HepG2 (cell line): ENCODE data around the gene PRKAR1B. TPM values are rescaled to one million over a fixed set of nuclear protein-coding genes. Genes with fewer than 3 reads are reported as not detected.

Experiments
- ATAC-seq: fragments of 200-7000 bp; cut with Tn5 transposase; 3 replicates; pipeline ENCODE4 v1.9.1; 2020; ENCODE audit warnings: mild to moderate bottlenecking, moderate library complexity
- BruUV-seq: library from RNA; stranded (reverse); fragments of 400-500 nt; replicated peaks from 2 replicates; lab custom pipeline; 2021; lab: Mats Ljungman, UMichigan
- CTCF ChIA-PET: fragments of 300-600 bp; formaldehyde crosslinking; extraction: SDS; loops from one replicate; lab custom pipeline; 2021; ENCODE audit warnings: low total read pairs, inconsistent platforms, low intra/inter-chr PET ratio; lab: Yijun Ruan, JAX
- POLR2A ChIA-PET: fragments of 350-600 bp; sonication (Branson Sonifier 250); formaldehyde crosslinking; loops from one replicate; lab custom pipeline; 2020; ENCODE audit warnings: antibody characterized with exemption, inconsistent platforms; lab: Yijun Ruan, JAX
- DNase-seq: peaks from one replicate; pipeline ENCODE4 v3.0.0-alpha.2; 2015; ENCODE audit warnings: low spot score
- FAIRE-seq: peaks from 3 replicates; lab custom pipeline; 2011; peaks lifted over from hg19 to GRCh38; lab: Jason Lieb, UNC
- H2AFZ ChIP-seq: one replicate; pipeline ENCODE4 v1.6.1; 2011; ENCODE audit warnings: low read length, inconsistent platforms
- H3K27ac ChIP-seq: fragments of 300-600 bp; 3 replicates; pipeline ENCODE4 v1.8.0; 2011; ENCODE audit warnings: mixed run types, mild to moderate bottlenecking, mixed read lengths, low read length, inconsistent platforms; ENCODE audit not compliant: insufficient read depth; ENCODE audit errors: extremely low read length
- H3K27me3 ChIP-seq, 2 experiments: fragments of 200-600 bp in 1 of 2; 2 replicates in 1 of 2; 3 replicates in 1 of 2; pipeline versions ENCODE4 v1.6.0 to v1.8.0; 2011; ENCODE audit warnings: low read length in 2 of 2, mild to moderate bottlenecking in 2 of 2, moderate library complexity in 2 of 2, inconsistent platforms in 1 of 2; ENCODE audit not compliant: insufficient read depth in 2 of 2, control insufficient read depth in 1 of 2
- H3K36me3 ChIP-seq, 2 experiments: fragments of 200-600 bp in 1 of 2; replicated peaks in 1 of 2; 2 replicates in 1 of 2; 3 replicates in 1 of 2; pipeline versions ENCODE4 v1.5.1 to v1.8.0; 2011; ENCODE audit warnings: low read length in 2 of 2, inconsistent platforms in 1 of 2; ENCODE audit not compliant: insufficient read depth in 2 of 2, control insufficient read depth in 1 of 2
- H3K4me1 ChIP-seq: 2 replicates; pipeline ENCODE4 v1.5.1; 2012; ENCODE audit warnings: low read length, inconsistent platforms; ENCODE audit not compliant: insufficient read depth
- H3K4me2 ChIP-seq: 2 replicates; pipeline ENCODE4 v1.6.0; 2011; ENCODE audit warnings: low read depth, low read length, inconsistent platforms
- H3K4me3 ChIP-seq, 3 experiments: fragments of 200-600 bp in 1 of 3; sonication (generic), shearing (Covaris generic) in 1 of 3; replicated peaks in 1 of 3; 2 replicates each; pipeline ENCODE4 v1.5.1; 2011 to 2016; ENCODE audit warnings: low read length in 3 of 3, inconsistent platforms in 2 of 3, low read depth in 2 of 3, mild to moderate bottlenecking in 2 of 3, control low read depth in 1 of 3, mixed read lengths in 1 of 3; ENCODE audit not compliant: insufficient read depth in 1 of 3
- H3K79me2 ChIP-seq: one replicate; pipeline ENCODE4 v1.6.1; 2011; ENCODE audit warnings: low read length, inconsistent platforms; ENCODE audit not compliant: insufficient read depth
- H3K9ac ChIP-seq: 2 replicates; pipeline ENCODE4 v1.6.0; 2011; ENCODE audit warnings: mild to moderate bottlenecking, low read depth, low read length, inconsistent platforms; ENCODE audit not compliant: insufficient read depth
- H3K9me3 ChIP-seq: 2 replicates; pipeline ENCODE4 v1.5.1; 2012; ENCODE audit warnings: mild to moderate bottlenecking, low read length
- H4K20me1 ChIP-seq: 2 replicates; pipeline ENCODE4 v1.6.0; 2011; ENCODE audit warnings: inconsistent platforms, mild to moderate bottlenecking, low read length, moderate library complexity; ENCODE audit not compliant: insufficient read depth
- CREM ChIP-seq, 2 experiments: sonication (generic) in 1 of 2; formaldehyde crosslinking in 1 of 2; IDR thresholded peaks; 2 replicates each; pipeline versions ENCODE4 v1.4.0 to v1.6.1; 2016 to 2020; ENCODE audit warnings: antibody characterized with exemption in 1 of 2, mild to moderate bottlenecking in 1 of 2, missing genetic modification reagents in 1 of 2
- GZF1 ChIP-seq: sonication (generic); formaldehyde crosslinking; IDR thresholded peaks from 2 replicates; pipeline ENCODE4 v1.5.1; 2020; ENCODE audit warnings: mild to moderate bottlenecking, missing genetic modification reagents
- MAF1 ChIP-seq: sonication (generic); formaldehyde crosslinking; IDR thresholded peaks from 2 replicates; pipeline ENCODE4 v1.5.0; 2020; ENCODE audit warnings: missing genetic modification reagents, borderline replicate concordance
- RAD51 ChIP-seq: fragments of 450-650 bp; IDR thresholded peaks from 2 replicates; pipeline ENCODE4 v1.6.1; 2016; ENCODE audit warnings: borderline replicate concordance
- SSRP1 ChIP-seq: IDR thresholded peaks from 2 replicates; pipeline ENCODE4 v1.6.1; 2016; ENCODE audit warnings: control low read depth
- ZC3H4 ChIP-seq: sonication (generic); formaldehyde crosslinking; IDR thresholded peaks from 2 replicates; pipeline ENCODE4 v1.4.0; 2020; ENCODE audit warnings: missing genetic modification reagents, borderline replicate concordance
- ZNF121 ChIP-seq: sonication (generic); formaldehyde crosslinking; IDR thresholded peaks from 2 replicates; pipeline ENCODE4 v1.5.0; 2020; ENCODE audit warnings: mild to moderate bottlenecking, missing genetic modification reagents
- ZNF431 ChIP-seq: sonication (generic); formaldehyde crosslinking; IDR thresholded peaks from 2 replicates; pipeline ENCODE4 v1.9.0; 2022; ENCODE audit warnings: missing genetic modification reagents, low read depth, mild to moderate bottlenecking, borderline replicate concordance
- ZNF44 ChIP-seq: sonication (generic); formaldehyde crosslinking; IDR thresholded peaks from 2 replicates; pipeline ENCODE4 v1.5.1; 2020; ENCODE audit warnings: mild to moderate bottlenecking, missing genetic modification reagents
- WGBS: methylation state at CpG from one replicate; pipeline ENCODE4 v1.1.6; 2017; ENCODE audit warnings: low lambda C conversion rate; 5-methylcytosine and 5-hydroxymethylcytosine counted together
- in situ Hi-C: cut with HindIII; loops from 2 replicates; pipeline ENCODE4 v1.10.0; 2017; ENCODE audit warnings: low pct_unique_long_range_greater_than_20kb; ENCODE audit not compliant: extremely low pct_ligation_motif_present
- intact Hi-C: fragments of 100-400 bp; cut with micrococcal nuclease; formaldehyde crosslinking; loops from one replicate; pipeline ENCODE4 v1.10.0; 2022; ENCODE audit not compliant: unreplicated experiment
- polyA plus RNA-seq, 8 experiments: library from polyadenylated mRNA; depleted of rRNA in 3 of 8; stranded (reverse) in 7 of 8; unstranded in 1 of 8; fragments of >200 nt; fragmentation: Illumina TruSeq in 4 of 8; extraction: Trizol in 4 of 8; gene quantifications; 2 replicates each; pipeline versions ENCODE4 v1.2.1 to v1.2.3, GENCODE V29; 2011 to 2016; ENCODE audit warnings: low read depth in 4 of 8, missing spikeins in 1 of 8, mixed read lengths in 1 of 8; ENCODE audit not compliant: insufficient read depth in 1 of 8
- total RNA-seq, 5 experiments: library from RNA; depleted of rRNA; stranded (reverse); fragments of >200 nt; fragmentation: Illumina TruSeq; extraction: Trizol; gene quantifications; 2 replicates each; pipeline ENCODE4 v1.2.3, GENCODE V29; 2016; ENCODE audit warnings: low read depth in 1 of 5
- TF ChIP-seq, protein P1 (sequence below): sonication (generic); formaldehyde crosslinking; IDR thresholded peaks from 2 replicates; pipeline ENCODE4 v1.4.0; 2020; ENCODE audit warnings: mild to moderate bottlenecking, missing genetic modification reagents, borderline replicate concordance
- TF ChIP-seq, protein P2 (sequence below): sonication (generic); formaldehyde crosslinking; IDR thresholded peaks from 2 replicates; pipeline ENCODE4 v1.4.0; 2020; ENCODE audit warnings: missing genetic modification reagents

The PRKAR1B gene
- total and polyA plus RNA-seq, 2 of the 13 experiments (the other 11 are each of a cell fraction or from before 2014, with no cell fraction given), result 7.9 to 28.2 TPM

GRCh38 chr7:545470-545869 is 181.6 kb downstream of the PRKAR1B start:
- no peak overlapping the region for H3K4me3 ChIP-seq
- H3K9me3 ChIP-seq, result no peaks in the 10 kb centered on the region
- in situ Hi-C loops, result no loop called here
- H3K79me2 ChIP-seq, result no peaks in the 10 kb centered on the region
- H3K27me3 ChIP-seq, result no peaks in the 10 kb centered on the region
- no TSS peak for BruUV-seq
- H3K4me2 ChIP-seq, result no peak overlapping the region
- no peaks in the 10 kb centered on the region for H3K36me3 ChIP-seq
- ChIA-PET POLR2A (no interaction called here), CTCF (no interaction called here)
- no peak overlapping the region for H2AFZ ChIP-seq
- H3K4me1 ChIP-seq, result peaks cover 26% of the 10 kb centered on the region
- intact Hi-C loops, result no loop called here
- H3K9ac ChIP-seq, result no peak overlapping the region
- DNase-seq (no peak), ATAC-seq (no peak), FAIRE-seq (no peak)
- no peaks in the 10 kb centered on the region for H4K20me1 ChIP-seq
- H3K27ac ChIP-seq, result no peak overlapping the region
- TF ChIP-seq, protein P1, sequence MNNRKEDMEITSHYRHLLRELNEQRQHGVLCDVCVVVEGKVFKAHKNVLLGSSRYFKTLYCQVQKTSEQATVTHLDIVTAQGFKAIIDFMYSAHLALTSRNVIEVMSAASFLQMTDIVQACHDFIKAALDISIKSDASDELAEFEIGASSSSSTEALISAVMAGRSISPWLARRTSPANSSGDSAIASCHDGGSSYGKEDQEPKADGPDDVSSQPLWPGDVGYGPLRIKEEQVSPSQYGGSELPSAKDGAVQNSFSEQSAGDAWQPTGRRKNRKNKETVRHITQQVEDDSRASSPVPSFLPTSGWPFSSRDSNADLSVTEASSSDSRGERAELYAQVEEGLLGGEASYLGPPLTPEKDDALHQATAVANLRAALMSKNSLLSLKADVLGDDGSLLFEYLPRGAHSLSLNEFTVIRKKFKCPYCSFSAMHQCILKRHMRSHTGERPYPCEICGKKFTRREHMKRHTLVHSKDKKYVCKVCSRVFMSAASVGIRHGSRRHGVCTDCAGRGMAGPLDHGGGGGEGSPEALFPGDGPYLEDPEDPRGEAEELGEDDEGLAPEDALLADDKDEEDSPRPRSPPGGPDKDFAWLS (CRISPR knock-in tag), result no peak
- TF ChIP-seq MAF1 (CRISPR knock-in tag), result no peak
- no peak for TF ChIP-seq CREM (IDR thresholded peaks at IDR 0.05)
- no peak for TF ChIP-seq CREM (CRISPR knock-in tag; IDR thresholded peaks at IDR 0.05)
- TF ChIP-seq ZC3H4 (CRISPR knock-in tag), result no peak
- no peak for TF ChIP-seq GZF1 (CRISPR knock-in tag)
- no peak for TF ChIP-seq RAD51
- TF ChIP-seq, protein P2, sequence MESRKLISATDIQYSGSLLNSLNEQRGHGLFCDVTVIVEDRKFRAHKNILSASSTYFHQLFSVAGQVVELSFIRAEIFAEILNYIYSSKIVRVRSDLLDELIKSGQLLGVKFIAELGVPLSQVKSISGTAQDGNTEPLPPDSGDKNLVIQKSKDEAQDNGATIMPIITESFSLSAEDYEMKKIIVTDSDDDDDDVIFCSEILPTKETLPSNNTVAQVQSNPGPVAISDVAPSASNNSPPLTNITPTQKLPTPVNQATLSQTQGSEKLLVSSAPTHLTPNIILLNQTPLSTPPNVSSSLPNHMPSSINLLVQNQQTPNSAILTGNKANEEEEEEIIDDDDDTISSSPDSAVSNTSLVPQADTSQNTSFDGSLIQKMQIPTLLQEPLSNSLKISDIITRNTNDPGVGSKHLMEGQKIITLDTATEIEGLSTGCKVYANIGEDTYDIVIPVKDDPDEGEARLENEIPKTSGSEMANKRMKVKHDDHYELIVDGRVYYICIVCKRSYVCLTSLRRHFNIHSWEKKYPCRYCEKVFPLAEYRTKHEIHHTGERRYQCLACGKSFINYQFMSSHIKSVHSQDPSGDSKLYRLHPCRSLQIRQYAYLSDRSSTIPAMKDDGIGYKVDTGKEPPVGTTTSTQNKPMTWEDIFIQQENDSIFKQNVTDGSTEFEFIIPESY (CRISPR knock-in tag), result no peak
- no peak for TF ChIP-seq SSRP1 (CRISPR knock-in tag)
- TF ChIP-seq ZNF121 (CRISPR knock-in tag), result no peak
- no peak for TF ChIP-seq ZNF431 (CRISPR knock-in tag)
- TF ChIP-seq ZNF44 (CRISPR knock-in tag), result no peak
- WGBS, result 80% methylated on average over 16 of the region's 16 CpGs
